Prostate gland (tissue), 2 donors: ENCODE results near the gene CLIP3.

Experiments
- POLR2A ChIP-seq: fragments of 450-650 bp; IDR thresholded peaks from one replicate; pipeline ENCODE4 v1.6.1; 2016; ENCODE audit warnings: antibody characterized with exemption, mild to moderate bottlenecking
- POLR2AphosphoS5 ChIP-seq: sonication (generic); formaldehyde crosslinking; IDR thresholded peaks from one replicate; pipeline ENCODE4 v1.6.1; 2017; ENCODE audit warnings: antibody characterized with exemption
- TF ChIP-seq, protein P1 (sequence below), 4 experiments: fragments of 200-600 bp in 2 of 4; fragments of 450-650 bp in 2 of 4; sonication (generic) in 2 of 4; IDR thresholded peaks; 1 replicate in 3 of 4; 2 replicates in 1 of 4; pipeline ENCODE4 v1.5.1; 2016 to 2019; ENCODE audit warnings: antibody characterized with exemption in 4 of 4, mild to moderate bottlenecking in 2 of 4, moderate library complexity in 2 of 4

DNA sequence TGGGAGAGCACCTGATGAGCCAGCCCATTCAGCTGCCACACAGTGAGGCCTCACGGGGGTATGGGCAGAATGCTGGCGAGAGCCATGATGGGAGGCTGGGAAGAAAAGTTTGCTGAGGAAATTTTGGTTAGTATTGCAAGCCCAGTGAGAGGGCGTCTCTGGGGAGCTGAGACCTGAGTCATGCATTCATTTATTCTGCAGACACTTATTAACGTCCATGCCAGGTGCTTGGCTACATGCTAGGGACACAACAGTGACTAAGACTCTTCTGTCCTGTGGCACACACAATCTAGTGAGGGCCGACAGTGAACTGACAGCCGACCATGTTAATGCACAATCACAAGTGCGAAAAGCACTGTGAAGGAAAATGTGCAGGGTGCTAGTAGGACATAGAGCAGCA lies 49.2 kb upstream of the CLIP3 start:
- TF ChIP-seq, protein P1, sequence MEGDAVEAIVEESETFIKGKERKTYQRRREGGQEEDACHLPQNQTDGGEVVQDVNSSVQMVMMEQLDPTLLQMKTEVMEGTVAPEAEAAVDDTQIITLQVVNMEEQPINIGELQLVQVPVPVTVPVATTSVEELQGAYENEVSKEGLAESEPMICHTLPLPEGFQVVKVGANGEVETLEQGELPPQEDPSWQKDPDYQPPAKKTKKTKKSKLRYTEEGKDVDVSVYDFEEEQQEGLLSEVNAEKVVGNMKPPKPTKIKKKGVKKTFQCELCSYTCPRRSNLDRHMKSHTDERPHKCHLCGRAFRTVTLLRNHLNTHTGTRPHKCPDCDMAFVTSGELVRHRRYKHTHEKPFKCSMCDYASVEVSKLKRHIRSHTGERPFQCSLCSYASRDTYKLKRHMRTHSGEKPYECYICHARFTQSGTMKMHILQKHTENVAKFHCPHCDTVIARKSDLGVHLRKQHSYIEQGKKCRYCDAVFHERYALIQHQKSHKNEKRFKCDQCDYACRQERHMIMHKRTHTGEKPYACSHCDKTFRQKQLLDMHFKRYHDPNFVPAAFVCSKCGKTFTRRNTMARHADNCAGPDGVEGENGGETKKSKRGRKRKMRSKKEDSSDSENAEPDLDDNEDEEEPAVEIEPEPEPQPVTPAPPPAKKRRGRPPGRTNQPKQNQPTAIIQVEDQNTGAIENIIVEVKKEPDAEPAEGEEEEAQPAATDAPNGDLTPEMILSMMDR (IDR thresholded peaks at IDR 0.05), result no peak
- no peak for TF ChIP-seq POLR2A
- TF ChIP-seq POLR2AphosphoS5, result no peak
